Epithelial cell of proximal tubule (primary cell): ENCODE data around the gene SLCO2A1. TPM values are rescaled to one million over a fixed set of nuclear protein-coding genes. Genes with fewer than 3 reads are reported as not detected.

Experiments used
- DNase-seq: peaks from one replicate; pipeline ENCODE4 v3.0.0-alpha.2; 2011; ENCODE audit warnings: low read depth
- H3K4me3 ChIP-seq: 2 replicates; pipeline ENCODE4 v1.5.1; 2011; ENCODE audit warnings: low read depth, mild to moderate bottlenecking, low read length
- total RNA-seq: library from RNA; depleted of rRNA; stranded (reverse); fragments of >200 nt; gene quantifications from 2 replicates; pipeline ENCODE4 v1.2.3, GENCODE V29; 2015
- TF ChIP-seq, protein P1 (sequence below): conservative IDR thresholded peaks from 2 replicates; pipeline ENCODE4 v1.5.1; 2012; ENCODE audit warnings: low read depth, mild to moderate bottlenecking, low read length

The SLCO2A1 gene
- total RNA-seq, 1 donor from 2014 or later = 0.75 TPM

DNA sequence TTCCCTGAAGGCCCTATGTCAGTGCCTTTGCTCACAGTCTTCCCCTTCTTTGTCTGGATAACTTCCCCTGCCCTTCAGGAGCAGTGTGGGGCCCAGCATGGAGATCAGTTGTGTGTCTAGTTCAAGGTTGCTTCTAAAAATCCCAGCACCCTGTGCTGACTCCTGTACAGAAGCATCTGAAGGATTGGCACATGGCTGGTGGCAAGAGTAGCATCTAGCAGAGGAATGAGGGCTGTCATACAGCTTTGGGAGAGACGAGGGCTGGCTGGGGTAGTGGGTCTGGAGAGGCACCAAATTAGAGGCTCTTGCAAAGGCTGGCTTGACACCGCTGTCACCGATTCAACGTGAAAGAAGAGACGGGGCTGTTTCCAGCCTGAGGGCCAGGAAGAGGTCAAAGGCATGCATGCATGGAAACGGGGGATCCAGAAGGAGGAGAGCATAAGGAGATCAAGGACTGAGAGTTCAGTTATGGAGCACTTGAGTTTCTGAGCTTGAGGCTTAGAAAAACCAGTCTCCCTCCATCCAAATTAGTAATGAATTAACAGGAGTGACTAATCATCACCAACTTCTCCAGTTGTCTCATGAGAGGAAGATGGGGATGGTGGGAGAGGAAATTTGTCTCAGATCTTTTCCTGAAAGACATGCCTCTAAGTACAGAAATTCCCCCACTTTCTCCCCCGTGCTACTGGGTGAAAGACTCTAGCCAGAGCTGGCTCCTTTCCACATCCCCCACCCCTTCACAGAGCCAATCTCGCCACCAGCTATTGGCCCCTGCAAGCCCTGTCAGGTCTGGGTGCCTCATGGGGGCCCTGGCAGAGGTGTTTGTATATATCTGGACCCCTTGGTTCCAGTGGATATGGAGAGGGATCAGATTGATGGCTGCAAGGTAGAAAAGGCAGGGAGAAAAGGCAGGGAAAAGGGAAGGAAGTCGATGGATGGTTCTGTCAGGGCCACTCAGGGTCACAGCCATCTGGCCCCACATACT is 45.9 kb downstream of the SLCO2A1 start:
- DNase-seq = no peak
- TF ChIP-seq, protein P1, sequence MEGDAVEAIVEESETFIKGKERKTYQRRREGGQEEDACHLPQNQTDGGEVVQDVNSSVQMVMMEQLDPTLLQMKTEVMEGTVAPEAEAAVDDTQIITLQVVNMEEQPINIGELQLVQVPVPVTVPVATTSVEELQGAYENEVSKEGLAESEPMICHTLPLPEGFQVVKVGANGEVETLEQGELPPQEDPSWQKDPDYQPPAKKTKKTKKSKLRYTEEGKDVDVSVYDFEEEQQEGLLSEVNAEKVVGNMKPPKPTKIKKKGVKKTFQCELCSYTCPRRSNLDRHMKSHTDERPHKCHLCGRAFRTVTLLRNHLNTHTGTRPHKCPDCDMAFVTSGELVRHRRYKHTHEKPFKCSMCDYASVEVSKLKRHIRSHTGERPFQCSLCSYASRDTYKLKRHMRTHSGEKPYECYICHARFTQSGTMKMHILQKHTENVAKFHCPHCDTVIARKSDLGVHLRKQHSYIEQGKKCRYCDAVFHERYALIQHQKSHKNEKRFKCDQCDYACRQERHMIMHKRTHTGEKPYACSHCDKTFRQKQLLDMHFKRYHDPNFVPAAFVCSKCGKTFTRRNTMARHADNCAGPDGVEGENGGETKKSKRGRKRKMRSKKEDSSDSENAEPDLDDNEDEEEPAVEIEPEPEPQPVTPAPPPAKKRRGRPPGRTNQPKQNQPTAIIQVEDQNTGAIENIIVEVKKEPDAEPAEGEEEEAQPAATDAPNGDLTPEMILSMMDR = no peak
- H3K4me3 ChIP-seq = no peak overlapping the region

- H3K4me3 ChIP-seq = no peak overlapping the region
- TF ChIP-seq, protein P1 = no peak
- no peak for DNase-seq
Observed at GRCh38 chr3:133983126-133983525, 46.6 kb downstream of the SLCO2A1 start.

GRCh38 chr3:133980550-133980949 is 49.2 kb downstream of the SLCO2A1 start:
- DNase-seq = no peak
- H3K4me3 ChIP-seq = no peak overlapping the region
- TF ChIP-seq, protein P1 = no peak

DNA sequence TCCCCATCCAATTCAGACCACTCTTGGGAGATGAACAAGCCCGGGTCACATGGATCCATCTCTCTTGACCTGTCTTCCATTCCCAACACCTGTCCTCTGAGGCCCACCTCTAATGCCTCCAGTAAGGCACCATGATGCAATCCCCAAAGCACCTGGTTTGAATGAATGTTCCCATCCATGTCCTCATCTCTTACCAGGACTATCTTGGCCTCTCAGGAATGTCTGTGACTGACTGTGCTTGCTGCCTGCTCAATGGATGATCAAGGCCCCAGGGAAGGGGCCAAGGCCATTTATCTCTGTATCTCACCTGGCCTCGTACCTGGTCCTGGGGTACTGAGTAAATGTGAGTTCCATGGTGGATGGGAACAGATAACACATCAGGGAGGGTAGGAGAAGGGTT is 49.7 kb downstream of the SLCO2A1 start:
- DNase-seq = no peak
- TF ChIP-seq, protein P1 = no peak
- H3K4me3 ChIP-seq = no peak overlapping the region

- no peak overlapping the region for H3K4me3 ChIP-seq
- TF ChIP-seq, protein P1 = no peak
- no peak for DNase-seq
Observed at GRCh38 chr3:133979553-133979952, 50.2 kb downstream of the SLCO2A1 start.

DNA sequence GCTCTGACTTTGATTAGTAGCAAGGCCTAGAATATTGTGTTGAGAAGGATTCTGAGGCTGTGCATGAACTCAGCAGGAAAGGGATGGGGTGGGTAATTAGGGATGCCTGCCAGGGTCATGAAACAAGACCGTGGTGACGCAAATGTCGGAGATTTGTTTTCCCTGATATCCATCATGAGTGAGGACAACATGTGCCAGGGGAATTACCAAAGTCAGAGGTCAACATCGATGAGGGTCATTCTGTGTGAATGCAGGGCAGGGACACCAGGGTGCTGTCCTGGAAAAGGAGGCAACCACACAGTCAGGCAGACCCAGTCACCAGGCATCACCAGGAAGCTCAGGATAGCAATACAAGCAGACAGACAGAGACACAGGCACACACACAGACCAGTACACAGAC is 52.2 kb downstream of the SLCO2A1 start:
- TF ChIP-seq, protein P1 = no peak
- no peak for DNase-seq
- no peak overlapping the region for H3K4me3 ChIP-seq
